Fibroblast of skin of back (primary cell): ENCODE data around the gene ACP6. TPM values are rescaled to one million over a fixed set of nuclear protein-coding genes. Genes with fewer than 3 reads are reported as not detected.
A peak's percentile ranks its signal among the peaks of the same experiment; 100 is the strongest.
"Not testable (repeated sequence)": the region's sequence is repeated elsewhere in the genome, so short reads cannot be mapped to it uniquely, and the experiment has no call there.

Experiments
- DNase-seq: peaks from one replicate; pipeline ENCODE4 v3.0.0-alpha.2; 2013
- polyA plus RNA-seq, 2 experiments: library from polyadenylated mRNA; unstranded; fragments of 120-200 nt; gene quantifications; one replicate each; pipeline ENCODE4 v1.2.1, GENCODE V29; 2013; ENCODE audit not compliant: insufficient read length in 2 of 2

ACP6 gene
- polyA plus RNA-seq (2013, experiment 1 of 2; ENCODE audit: insufficient read length) = 8.7 TPM
- 10.9 TPM for polyA plus RNA-seq (2013, experiment 2 of 2; ENCODE audit: insufficient read length)

DNA sequence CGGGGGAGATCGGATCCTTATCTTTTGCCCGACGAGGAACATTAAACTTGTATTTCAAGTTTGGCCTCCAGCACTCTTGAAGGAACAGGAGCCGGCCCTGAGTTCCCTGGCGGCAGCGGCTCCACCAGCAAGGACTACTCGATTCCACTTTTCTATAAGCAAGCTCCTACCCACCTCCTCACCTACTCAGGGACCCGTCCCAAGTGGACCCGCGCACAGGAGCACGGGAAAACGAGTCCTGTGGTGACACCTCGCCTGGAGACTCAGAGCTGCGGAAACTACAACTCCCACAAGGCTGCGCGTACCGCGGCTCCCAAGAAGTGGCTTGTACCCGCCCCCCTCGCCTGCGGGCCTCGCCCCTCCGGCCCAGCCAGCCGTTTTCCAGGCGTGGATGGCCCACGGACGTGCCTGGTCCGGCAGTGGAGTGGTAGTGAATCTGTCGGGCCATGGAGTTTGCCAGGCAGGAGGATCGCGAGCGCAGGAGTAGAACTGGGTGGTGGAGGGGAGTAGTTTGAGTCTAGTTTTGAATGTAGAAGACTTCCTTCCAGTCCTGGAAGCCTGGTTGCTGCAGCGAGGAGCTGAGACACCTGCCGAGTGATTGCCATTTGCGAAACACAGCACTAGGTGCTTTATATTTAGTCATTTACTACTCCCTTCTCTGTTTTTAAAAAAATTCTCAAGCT, at the start of gene ACP6:
Gene ACP6 (minus strand): TSS at position 206 of the 683 bp plus-strand sequence. CDS start 476 bp downstream, outside the sequence.
- peak; percentile 94 for DNase-seq

- DNase-seq = no peak
These were observed 49.4 kb upstream of the ACP6 start for GRCh38 chr1:147719711-147720225.

DNA sequence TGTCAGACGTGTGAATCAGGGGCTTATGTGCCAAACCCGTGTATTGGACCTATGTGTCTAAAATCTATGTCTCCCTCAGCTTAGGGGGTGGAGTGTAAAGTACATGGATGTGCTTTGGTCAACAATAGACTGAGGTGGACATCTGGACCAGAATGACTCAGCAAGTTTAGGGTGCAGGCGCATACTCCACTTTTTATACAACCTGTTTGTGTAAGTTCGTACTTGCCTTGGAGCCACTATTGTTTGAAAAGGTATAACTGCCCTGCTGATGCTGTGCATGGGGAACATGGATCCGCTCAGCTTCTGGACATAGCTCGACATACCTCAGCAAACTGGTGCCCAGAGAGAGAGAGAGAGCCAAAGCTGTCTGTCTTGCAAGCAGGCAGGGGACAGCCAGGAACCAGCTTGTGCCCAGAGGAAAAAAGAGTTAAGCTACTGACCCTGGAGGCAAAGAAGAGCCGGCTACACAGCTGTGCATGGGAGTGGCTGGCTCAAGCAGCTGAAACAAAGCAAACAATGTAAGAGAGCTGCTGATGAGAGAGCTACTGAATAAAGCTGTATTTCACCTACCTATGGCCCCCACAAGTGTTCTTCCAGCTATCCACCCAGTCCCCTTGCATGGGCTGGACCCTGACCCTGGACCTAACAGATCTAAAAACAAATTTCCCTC, 48.8 kb upstream of the ACP6 start:
- DNase-seq = no peak

GRCh38 chr1:147717706-147718097, 47.4 kb upstream of the ACP6 start:
- DNase-seq = no peak

GRCh38 chr1:147717051-147717705, 46.9 kb upstream of the ACP6 start:
- DNase-seq = no peak

DNA sequence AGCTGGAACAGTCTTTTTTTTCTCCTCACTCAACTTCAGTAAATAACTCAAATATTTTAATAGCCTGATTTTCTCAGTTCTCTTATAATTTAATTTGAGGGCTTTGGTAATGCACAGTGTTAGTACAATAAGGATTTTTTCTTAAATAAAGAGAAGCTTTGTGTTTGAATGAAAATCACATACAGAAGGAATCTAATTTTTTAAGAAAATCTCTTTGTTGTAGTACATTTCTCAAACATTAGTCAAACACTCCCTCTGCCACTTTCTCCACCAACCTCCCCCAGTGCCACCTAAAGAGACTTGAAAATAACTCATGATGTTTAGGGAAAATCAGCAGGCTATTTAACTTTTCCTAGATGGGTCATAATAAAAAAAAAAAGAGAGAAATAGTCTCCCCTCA, 42.3 kb upstream of the ACP6 start:
- no peak for DNase-seq

DNA sequence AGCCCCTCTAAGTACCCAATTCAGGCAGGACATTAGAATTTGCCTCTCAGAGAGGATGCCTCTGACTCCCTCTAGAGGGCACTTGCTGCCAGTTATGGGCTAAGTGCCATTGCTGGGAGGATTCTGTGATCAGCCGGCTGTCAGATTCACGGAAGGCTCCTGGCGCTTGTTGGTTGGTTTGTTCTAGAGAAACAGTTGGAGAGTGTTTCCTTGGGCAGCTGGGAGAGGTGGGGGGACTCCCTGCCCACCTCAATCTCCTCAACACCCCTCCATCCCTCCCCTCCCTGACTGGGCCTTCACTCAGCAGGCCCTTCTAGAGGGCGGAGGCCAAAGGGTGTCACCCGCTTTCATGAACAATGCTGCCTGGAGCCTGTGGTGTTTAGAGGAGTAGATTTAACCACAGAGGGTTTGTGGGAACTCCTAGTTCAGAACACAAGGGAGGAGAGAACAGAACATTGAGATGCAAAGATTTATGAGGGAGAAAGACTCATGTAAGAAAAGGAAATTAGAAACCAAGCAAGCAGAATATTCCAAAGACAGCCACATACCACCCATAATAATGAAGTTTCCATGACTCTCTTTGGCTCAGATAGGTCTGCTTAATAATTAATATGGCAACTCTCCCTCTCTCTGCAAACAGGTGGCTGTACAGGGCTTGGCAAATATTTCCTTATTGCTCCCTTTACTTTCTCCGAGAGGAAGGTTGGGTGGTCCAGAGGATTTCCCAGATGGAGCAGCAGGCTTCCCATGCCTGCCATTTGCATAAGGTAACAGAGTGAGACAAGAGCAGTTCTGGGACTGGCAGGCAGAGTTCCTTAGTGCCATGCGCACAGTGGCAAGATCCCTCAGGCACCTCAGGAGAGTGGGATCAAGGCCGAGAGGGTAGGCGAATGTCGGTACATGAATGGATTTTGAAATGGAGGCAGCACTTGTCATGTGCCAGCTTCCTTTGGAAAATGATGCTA, 30.0 kb upstream of the ACP6 start:
- DNase-seq = peak; percentile 58

DNA sequence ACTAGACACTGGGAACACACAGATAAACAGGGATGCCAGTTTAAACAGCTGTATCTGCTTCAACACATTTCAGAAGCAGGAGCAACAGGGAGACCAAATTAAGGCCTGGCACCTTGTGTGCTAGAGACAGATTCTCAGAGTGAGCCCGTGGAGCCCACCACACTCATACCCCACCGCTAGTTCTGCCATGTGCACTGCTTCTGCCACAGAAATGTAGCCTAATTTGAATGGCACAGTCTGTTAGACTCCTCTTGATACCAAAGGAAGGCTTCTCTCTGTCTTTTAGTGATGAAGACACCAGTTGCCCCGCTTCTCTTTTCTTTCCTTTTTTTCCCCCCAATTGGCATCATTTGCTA, 29.3 kb upstream of the ACP6 start:
- DNase-seq = no peak

DNA sequence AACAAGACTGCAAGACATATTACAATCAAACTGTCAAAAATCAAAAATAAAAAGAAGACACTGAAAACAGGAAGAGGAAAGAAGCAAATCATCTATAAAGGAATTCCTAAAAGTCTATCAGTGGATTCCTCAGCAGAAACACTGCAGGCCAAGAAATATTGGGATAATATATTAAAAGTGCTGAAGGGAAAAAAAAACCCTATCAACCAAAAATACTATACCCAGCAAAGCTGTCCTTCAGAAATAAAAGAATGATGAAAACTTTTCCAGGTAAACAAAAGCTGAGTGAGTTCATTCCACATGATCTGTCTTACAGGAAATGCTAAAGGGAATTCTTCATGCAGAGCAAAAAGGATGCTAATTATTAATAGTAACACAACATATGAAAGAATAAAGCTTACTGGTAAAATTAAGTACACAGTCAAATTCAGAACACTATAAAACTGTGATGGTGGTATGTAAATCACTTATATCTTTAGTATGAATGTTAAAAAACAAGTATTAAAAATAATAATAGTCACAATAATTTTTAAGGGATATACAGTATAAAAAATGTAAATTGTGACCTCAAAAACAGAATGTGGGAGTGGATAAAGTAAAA, 12.9 kb upstream of the ACP6 start:
- DNase-seq = no peak

- not testable (repeated sequence) for DNase-seq
These were observed 10.4 kb upstream of the ACP6 start for GRCh38 chr1:147680608-147681235.

- not testable (repeated sequence) for DNase-seq
These were observed 7.4 kb upstream of the ACP6 start for GRCh38 chr1:147677681-147678080.

GRCh38 chr1:147676311-147677085, 6.2 kb upstream of the ACP6 start:
- DNase-seq = peak; percentile 71

DNA sequence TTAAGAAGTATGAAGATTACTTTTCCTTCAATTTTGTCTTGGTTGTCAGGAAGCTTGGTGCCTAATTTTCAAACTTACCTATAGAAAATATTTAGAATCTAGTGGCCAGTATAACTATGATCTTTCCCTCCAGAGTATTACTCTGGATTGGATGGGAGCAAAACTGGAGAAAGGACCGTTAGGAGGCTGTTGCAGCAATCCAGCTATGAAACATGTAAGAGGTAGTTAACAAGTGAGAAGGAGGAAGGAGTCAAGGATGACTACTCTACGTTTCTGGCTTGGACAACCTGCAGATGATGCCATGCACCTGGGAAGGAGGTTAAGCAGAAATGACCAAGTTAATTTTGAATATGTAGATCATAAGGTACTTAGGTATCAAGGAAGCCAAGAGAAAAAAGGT, 3.5 kb upstream of the ACP6 start:
- DNase-seq = no peak

DNA sequence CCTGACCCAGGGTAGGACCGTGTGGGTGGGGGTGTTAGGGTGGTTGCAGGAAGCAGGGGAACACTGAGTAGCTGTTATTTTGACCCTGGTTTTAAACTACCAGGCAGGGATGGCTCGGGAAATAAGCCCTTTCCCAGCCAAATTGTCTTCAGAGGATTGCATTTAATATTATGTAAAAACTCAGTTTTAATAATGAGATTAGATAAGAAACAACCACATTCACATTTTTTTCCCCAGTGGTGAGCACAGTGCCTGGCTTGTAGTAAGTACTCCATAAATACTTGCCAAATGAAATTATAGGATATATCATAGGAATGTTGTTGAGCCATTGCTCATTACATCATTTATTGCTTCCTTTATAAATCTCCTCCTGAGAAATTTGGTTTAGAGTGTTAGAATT, 3.1 kb upstream of the ACP6 start:
- DNase-seq = peak; percentile 35

- peak; percentile 13 for DNase-seq
These were observed 630 bp downstream of the ACP6 start for GRCh38 chr1:147669469-147670318.

- no peak for DNase-seq
These were observed 4.8 kb downstream of the ACP6 start for GRCh38 chr1:147665521-147665920.

DNA sequence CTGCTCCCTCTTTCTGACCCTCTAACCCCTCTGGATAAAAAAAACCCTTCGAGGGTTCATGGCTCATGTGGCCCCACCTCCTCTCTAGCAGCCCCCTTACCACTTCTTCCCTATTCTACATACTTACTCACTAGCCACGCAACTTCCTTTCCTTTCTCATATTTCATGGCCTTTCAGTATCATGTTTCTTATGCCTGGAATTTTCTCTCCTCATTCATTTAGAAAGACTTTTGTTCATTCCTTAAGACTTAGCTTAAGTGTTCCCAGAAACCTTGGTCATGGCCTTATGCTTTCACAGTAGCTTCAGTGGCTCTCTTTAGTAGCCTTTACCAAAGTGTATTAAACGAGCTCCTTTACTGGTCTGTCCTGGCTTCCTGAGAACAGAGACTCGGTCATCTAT, 6.1 kb downstream of the ACP6 start:
- peak; percentile 22 for DNase-seq

- no peak for DNase-seq
These were observed 15.8 kb downstream of the ACP6 start for GRCh38 chr1:147654511-147654910.

DNA sequence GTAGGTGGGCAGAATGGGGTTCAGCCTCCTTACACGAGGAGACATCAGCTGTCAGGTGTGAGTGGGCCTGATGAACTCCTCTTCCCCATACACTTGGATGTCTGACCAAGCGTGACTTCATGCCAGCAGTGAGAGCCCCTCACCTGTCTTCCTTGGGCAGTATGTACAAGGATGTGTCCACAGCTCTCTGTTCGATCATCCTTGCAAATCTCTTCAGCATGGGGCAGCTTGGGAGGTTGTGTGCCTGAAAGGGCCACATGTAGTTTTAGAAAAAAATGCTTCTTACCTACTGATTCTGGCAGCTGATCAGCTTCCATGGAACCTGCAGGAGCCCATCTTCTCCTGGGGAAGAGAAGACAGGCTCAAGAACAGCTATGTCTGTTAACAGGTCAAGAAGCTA, 18.0 kb downstream of the ACP6 start:
- DNase-seq = no peak

GRCh38 chr1:147651466-147651865, 18.9 kb downstream of the ACP6 start:
- DNase-seq = no peak
